Heart left ventricle (tissue), 13 donors: ENCODE measurements around the gene XRCC5.

Experiments
- CTCF ChIP-seq, 12 donors: fragments of 200-600 bp; sonication (generic) in 4 of 12; IDR thresholded peaks; one replicate each; pipeline versions ENCODE4 v1.5.0 to v1.8.0; 2018 to 2022; ENCODE audit warnings: antibody characterized with exemption in 12 of 12, mild to moderate bottlenecking in 5 of 12
- POLR2A ChIP-seq, 2 donors: fragments of 450-650 bp; IDR thresholded peaks; one replicate each; pipeline ENCODE4 v1.6.1; 2017; ENCODE audit warnings: antibody characterized with exemption in 2 of 2, mild to moderate bottlenecking in 2 of 2, moderate library complexity in 2 of 2
- donor health status: ischemic (EF 13 %, LVEDD 7.1; RV severe dilation, severe dysfunction).
- donor health status: DM: no; HTN: yes; CAD: no.
- donor health status: DM: no; HTN: no; CAD: no.
- donor health status: ischemic (EF 25% LVEDD 6.9; RV normal size, moderate dysfunction).
- donor health status: ischemic (EF 25% LVEDD 5.7; RV mildly dilated, moderate dysfunction).
- donor health status: ischemic (EF 35%, LVEDD 5.7; RV mildly dilated, moderate dysfunction).
- donor health status: nonischemic (EF 11% LVEDD 7.7; RV severe dilation, severe dysfunction).
- donor health status: DM: yes; HTN: yes; CAD: no.
- donor health status: PGD.
- donor health status: ischemic (EF 29% LVEDD 5.4; RV normal size, mild dysfunction).
- donor health status: nonischemic (EF 23%, LVEDD 6.1; RV moderate dilation, normal function).

GRCh38 chr2:216217904-216218260, 108.7 kb downstream of the XRCC5 start:
- TF ChIP-seq POLR2A (IDR thresholded peaks at IDR 0.05) = no peak
- TF ChIP-seq CTCF (IDR thresholded peaks at IDR 0.05) = no peak
